GM12875 (cell line): ENCODE results near the gene DUSP7.

ENCODE experiments used
- H3K4me3 ChIP-seq: one replicate; pipeline ENCODE4 v1.5.1; 2011; ENCODE audit warnings: low read depth, low read length, control low read depth
- TF ChIP-seq, protein P1 (sequence below): IDR thresholded peaks from 2 replicates; pipeline ENCODE4 v1.5.1; 2011; ENCODE audit warnings: low read depth, mild to moderate bottlenecking, control low read depth, inconsistent platforms, low read length, moderate library complexity, borderline replicate concordance; ENCODE audit not compliant: insufficient read depth

Gene DUSP7

GRCh38 chr3:52056521-52056967 is at the start of gene DUSP7:
Gene DUSP7, minus strand, starts transcription at chr3:52056571. Its CDS starts 205 bp downstream, at chr3:52056366.
- H3K4me3 ChIP-seq: peak within 1 kb of the TSS; percentile 88
- TF ChIP-seq, protein P1, sequence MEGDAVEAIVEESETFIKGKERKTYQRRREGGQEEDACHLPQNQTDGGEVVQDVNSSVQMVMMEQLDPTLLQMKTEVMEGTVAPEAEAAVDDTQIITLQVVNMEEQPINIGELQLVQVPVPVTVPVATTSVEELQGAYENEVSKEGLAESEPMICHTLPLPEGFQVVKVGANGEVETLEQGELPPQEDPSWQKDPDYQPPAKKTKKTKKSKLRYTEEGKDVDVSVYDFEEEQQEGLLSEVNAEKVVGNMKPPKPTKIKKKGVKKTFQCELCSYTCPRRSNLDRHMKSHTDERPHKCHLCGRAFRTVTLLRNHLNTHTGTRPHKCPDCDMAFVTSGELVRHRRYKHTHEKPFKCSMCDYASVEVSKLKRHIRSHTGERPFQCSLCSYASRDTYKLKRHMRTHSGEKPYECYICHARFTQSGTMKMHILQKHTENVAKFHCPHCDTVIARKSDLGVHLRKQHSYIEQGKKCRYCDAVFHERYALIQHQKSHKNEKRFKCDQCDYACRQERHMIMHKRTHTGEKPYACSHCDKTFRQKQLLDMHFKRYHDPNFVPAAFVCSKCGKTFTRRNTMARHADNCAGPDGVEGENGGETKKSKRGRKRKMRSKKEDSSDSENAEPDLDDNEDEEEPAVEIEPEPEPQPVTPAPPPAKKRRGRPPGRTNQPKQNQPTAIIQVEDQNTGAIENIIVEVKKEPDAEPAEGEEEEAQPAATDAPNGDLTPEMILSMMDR: no peak

DNA sequence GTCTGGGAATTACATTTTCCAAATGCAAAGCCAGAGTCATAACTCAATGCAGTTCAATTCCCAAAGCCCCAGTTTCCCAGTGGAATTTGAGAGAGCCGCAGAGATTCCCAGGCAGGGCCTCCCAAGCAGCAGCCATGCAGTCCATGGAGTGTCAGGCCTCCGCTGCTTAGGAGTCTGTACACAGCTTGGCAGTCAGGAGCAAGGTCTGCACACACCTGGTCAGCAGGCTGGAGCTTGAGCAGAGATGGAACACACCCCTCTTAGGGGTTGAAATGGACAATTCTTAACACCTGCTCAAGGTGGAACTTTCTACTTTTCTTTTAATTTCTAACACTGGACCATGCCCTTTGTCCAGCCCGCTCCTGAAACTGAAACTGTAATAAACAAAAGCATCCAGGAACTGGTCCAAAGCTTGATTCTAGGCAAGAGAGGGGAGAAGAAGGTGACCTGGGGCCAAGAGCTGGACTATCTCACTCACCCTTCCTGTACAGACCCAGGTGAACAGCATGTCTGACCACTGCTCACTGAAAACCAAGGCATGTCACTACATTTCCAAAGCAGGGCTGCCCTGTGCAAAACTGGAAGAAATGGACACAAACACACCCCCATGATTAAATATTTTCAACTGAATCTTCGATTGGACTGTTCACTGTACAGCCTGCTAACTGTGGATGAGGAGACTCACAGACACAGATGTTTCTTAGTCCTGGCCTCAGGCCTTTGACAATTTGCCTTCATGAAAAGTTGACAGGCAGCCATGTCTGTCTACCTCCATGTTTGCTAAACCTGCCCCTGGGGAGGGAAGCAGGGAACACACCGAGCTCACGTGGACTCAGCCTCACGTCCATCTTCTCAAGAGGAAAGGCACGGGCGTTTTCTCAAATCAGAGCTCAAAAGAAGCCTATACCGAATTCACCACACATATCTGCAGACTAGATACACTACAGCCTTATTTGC is 48.6 kb upstream of the DUSP7 start:
- H3K4me3 ChIP-seq: no peak overlapping the region
- TF ChIP-seq, protein P1: no peak

DNA sequence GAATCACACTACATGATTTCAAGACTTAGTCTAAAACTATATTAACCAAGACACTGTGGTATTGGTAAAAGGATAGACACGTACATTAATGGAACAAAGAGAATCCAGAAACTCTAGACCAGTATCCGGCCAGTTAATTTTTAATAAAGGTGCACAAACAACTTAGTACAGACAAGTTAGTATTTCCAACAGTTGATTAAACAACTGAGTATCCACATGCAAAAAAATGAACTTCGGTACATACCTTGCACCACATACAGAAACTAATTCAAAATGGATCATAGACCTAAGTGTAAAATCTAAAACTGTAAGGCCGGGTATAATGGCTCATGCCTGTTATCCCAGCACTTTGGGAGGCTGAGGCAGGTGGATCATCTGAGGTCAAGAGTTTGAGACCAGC is 46.6 kb upstream of the DUSP7 start:
- TF ChIP-seq, protein P1: no peak
- no peak overlapping the region for H3K4me3 ChIP-seq

GRCh38 chr3:52099001-52099401 is 42.6 kb upstream of the DUSP7 start:
- TF ChIP-seq, protein P1: no peak
- H3K4me3 ChIP-seq: no peak overlapping the region

GRCh38 chr3:52097851-52098507 is 41.6 kb upstream of the DUSP7 start:
- no peak overlapping the region for H3K4me3 ChIP-seq
- TF ChIP-seq, protein P1: no peak

GRCh38 chr3:52095990-52096775 is 39.8 kb upstream of the DUSP7 start:
- TF ChIP-seq, protein P1: no peak
- H3K4me3 ChIP-seq: no peak overlapping the region
